Activated gamma-delta T cell (primary cell): Measurements from ENCODE around the gene NTRK3.

Experiments used
- DNase-seq: peaks from one replicate; lab custom pipeline; 2025; lab: John Stamatoyannopoulos, UW

Gene NTRK3

DNA sequence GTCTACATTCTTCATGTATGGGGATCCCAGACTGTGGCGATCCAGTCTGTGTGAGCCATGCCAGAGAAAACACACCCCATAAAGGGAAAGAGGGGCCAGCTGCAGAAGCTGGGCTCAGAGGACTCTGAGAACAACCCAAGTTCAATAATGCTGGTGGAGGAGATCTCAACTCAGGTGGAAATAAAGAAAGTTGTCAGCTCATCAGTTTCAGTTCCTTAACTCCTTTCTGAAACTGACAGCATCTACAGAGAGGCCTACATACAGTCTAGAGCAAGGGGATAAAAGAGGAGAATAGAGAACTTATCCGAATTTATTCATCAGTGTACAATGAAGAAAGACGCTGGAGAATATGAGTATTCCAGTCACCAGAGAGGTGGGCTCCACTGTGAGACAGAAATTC lies 77.0 kb downstream of the NTRK3 start:
- DNase-seq = no peak

DNA sequence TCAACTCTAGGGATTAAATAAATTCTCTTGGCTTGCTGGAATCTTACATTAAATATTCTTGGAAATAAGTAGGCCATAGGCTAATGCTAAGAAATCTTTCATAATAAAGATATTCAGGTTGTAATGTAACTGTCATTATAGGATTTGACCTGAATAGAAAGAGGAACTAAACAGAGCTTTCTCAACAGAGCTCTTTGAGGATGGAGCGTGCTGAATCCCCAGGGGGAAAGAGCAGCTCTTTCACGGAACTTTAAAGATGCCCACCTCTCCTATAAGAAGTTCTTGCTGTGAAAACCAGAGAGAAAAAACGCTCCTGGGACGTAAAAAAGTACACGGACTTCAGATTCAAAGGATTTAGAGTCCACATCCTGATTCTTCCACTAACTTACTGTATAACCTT lies 77.9 kb downstream of the NTRK3 start:
- no peak for DNase-seq

DNA sequence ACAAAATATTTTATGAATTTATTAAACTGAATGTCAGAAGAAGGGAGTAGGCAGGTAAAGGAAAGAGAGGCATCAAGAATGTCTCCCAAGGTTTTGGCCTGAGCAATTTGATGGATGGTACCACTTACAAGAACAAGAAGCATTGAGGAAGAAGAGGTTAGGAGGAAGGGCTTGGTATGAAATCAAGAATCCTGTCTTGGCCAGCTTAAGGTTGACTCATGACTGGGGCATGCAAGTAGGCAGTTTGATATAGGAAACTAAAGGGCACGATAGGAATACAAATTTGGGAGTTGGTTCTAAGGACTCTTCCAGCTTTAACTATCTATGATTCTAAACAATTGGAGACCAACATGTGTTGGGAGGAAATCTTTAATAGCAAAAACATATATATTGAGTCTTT lies 79.1 kb downstream of the NTRK3 start:
- DNase-seq = no peak

DNA sequence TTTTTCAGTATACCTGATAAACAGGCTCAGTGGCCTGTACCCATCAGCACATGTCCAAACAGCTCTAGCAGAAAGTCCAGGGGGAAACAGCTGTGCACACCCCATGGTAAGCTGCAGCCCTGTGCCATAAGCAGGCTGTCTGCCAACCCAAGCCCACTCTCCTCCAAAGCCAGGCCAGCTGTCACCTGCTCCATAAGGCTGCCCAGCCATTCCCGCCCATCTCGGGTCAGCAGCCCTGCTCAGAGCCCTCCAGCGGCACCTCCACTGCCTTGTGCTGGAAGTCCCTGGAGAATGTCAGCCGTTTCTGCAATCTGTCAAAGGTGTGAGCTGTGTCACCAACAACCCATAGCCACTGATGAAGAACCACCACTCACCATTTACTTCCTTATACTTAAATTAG lies 82.0 kb downstream of the NTRK3 start:
- DNase-seq = no peak

DNA sequence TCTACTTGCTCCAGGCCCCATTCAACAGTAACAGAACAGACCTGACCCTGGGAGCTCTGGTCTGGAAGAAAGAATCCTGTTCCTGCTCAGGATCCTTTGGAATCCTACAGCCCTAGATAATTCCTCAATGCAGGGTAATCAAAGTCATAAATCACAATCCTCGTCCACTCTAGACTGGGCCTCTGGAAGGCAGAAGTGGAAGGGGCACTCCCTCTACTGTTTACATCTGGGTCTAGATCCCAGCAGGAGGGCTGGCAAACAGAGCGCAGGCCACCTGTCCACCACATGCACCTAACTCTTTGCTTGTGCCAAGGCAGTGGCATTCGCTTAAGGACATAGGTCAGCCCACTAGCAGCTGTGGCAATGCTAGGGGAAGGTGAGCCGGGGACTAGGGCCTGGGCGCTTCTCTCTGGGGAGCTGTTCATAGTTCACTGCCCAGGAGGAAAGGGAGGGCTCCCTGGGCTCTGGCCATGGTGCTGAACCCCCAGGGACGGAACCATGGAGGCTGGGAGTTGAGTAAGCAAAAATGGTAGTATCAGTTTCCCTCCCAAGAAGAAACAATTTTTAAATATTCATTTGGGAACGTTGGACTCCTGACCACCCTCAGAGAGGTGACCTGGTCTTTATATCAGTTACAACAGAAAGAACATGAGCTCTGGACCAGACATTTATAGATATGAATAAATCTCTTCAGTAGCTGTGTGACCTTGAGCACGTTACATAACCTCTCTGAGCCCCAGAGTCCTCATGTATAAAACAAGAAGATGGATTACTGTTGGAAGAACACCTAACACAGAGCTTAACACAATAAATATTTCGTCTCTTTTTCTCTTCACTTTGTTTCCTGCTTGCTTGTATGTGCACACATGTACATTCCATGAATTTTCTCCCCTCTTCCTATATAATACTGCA lies 90.2 kb downstream of the NTRK3 start:
- DNase-seq = no peak

DNA sequence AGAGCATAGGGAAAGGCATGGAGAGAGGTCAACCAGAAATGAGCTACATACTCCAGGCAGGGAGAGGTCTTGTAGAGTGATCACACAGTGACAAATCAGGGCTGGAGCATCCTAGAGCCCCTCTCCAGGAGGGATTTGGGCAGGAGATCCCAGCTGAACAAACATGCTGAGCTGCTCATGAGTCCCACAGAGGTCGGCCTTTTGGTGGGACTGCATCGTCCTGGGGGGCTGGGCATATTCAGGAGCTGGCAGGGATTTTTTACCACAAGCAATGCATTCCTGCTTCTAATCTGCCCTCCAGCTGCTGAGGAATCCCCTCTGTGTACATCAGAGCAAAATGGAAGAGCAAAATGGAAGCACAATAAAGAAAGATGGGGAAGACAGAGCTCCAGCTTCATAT lies 94.9 kb downstream of the NTRK3 start:
- DNase-seq = no peak

DNA sequence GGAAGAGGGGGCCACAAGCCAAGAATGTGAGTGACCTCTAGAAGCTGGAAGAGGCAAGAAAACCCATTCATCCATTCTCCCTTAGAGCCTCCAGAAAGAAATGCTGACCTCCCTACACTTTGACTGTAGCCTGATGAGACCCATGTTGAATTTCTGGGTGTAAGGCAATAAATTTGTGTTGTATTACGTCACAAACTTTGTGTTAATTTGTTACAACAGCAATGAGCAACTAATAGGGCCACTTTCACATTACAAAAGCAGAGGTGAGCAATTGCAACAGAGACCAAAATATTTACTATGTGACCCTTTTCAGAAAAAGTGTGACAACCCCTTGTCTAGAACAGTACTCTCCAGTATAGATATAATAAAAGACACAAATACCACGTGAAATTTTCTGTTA lies 101.2 kb downstream of the NTRK3 start:
- no peak for DNase-seq

DNA sequence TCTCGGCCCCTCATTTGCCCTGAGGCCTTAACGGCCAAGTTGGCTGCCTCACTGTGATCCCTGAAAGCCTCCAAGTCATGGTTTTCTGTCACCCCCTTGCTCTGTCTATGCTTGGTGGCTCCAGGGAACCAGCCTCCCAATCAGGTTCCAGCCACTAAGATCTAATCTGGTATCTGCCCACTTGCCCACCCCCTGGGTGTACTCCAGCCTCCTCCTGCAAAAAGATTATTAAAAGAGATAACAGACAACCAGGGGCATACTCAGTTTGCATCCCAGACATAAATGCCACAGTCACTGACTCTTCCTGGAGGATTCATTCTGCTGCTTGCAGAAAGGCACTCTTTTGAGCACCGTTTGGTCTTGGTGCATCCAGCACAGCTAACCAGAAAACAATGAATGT lies 103.9 kb downstream of the NTRK3 start:
- DNase-seq = no peak

DNA sequence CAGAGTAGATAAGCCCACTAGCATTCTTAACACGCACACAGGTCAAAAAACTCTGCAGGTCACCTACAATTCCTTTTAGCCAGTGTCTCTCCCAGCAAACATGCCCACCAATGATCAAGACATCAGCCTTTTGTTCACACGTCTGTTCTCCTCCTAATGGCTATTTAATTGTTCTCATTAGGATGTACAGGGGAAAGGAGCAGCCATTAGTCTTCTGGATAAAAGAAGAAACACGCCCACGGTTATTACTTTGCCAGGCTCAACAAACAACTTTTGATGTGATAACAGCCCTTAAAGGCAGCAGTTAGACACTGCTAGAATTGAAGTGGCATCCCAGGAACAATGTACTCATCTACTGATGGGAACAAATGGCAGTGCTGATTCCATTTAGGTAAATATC lies 108.8 kb downstream of the NTRK3 start:
- DNase-seq = no peak

DNA sequence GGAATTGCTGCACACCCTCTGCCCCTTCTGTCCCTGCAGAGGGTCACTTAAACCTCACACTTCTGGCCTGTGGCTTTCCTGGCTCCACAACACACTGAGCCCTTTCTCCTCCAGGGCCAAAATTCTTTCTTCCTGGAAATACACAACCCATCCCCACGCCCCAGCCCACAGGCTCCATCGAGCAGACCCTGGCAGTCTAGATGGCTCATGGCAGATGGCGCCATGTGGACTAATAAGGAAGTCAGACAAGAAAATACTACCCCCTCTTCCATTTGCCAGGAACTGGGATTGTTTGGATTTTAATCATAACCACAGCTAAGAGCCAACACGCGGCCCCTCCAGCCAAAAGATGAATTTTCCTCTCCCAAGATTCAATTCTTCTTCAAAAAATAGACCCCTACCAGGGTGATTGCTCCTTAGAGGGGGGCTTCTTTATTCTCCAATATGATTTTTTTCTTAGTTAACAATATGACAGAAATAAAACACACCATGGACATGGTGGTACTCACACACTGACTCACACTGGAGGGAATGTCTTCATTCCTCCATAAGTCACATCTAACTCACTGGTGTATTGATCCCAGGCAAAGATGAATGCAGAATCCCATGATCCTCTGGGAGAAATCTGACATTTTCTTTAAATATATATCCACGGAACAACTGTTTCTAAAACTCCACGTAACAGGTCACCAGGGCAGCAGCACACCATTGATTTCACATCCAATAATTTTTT lies 111.5 kb downstream of the NTRK3 start:
- no peak for DNase-seq

DNA sequence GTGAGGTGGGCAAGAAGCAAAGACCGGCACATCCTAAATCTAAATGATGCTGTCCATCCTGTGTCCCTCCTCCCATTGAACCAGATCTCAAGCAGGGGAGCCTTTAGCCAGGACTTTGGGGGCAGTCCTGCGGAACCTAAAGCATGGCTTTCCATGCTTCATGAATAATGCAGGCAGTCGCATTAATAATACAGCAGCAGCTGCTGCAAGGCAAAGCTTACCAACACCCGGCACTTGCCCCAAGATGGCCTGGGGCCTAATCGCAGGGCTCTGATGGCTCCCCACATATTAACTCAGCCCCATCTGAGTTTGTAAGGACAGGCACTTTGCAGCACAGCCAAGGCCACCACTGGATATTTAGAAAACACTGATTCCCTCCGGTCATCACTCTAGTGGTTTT lies 114.4 kb downstream of the NTRK3 start:
- DNase-seq = no peak

DNA sequence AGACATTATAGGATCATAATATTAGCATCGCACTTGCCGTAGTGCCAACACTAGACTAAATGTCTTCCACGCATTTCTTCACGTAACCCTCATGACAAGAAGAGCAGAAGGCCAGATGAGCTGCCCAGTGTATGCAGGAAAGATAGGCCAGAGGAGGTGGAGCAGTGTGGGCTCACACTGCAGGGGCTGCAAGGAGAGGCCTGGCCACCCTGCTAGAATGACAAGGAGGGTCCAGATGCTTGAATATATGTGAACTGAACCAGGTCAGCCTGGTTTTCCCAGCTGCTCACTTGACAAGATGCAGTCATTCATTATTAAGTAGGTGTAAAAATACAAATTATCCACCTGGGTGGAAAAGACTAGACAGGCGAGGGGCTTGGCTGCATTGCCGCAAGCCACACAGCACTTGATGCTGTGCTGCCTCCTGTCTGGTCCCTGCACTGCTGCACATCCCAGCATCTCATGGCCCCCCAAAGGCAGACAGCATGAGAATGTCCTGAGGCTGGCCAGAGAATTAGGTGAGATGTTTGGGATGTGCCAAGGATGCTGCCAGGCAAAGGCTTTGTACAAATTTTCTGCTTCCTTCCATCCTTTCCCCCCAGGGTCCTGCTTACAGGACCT lies 115.2 kb downstream of the NTRK3 start:
- no peak for DNase-seq

DNA sequence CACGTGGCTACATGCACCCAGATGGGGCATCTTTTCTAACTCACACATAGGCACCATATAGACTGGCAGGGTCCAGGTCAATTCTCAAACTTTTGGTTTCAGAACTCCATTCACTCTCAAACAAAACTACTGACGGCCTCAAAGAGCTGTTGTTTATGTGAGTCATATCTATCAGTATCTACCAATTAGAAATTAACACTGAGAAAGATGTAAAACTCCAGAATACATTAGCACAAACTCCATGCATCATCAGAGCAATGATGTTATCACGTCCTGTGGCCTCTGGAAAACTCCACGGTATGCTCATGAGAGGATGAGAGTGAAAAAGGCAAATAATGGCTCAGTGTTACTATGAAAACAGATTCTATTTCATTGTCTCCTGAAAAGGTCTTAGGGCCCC lies 116.1 kb downstream of the NTRK3 start:
- DNase-seq = no peak

DNA sequence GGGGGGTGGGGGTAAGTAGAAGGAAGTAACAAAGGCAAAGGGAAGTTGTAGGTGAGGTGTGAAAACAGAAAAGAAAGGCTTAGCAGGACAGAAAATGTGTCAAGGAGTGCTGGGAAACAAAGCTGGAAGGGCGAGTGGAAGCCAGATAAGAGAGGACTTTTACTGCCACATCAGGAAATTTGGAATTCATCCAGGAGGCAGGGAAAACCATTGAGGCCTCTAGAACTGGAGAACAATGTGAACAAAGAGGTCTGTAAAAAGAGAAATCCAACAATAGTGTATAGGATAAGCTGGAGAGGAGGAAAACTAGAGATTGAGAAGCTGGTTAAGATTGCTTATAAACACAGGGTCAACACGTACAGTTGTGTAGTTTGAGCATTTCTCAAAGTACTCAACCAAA lies 116.6 kb downstream of the NTRK3 start:
- DNase-seq = no peak

DNA sequence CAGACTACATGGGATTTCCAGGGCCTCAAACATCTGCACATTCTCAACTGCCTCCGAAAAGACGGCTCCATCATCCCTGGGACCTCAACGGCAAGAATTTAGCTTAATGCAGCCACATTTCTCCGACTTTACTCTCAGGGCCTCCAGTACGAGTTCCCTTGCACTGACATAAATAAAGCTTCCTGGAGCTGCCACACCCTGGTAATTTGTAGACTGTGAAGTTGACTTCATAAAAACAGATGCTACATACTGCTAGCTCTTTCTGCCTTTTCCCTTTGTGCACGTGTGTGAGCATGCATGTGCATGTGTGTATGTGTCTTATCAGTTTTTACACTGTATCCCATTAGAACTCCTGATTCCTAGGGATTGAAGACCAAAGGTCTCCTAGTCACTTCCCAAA lies 122.7 kb downstream of the NTRK3 start:
- DNase-seq = no peak

DNA sequence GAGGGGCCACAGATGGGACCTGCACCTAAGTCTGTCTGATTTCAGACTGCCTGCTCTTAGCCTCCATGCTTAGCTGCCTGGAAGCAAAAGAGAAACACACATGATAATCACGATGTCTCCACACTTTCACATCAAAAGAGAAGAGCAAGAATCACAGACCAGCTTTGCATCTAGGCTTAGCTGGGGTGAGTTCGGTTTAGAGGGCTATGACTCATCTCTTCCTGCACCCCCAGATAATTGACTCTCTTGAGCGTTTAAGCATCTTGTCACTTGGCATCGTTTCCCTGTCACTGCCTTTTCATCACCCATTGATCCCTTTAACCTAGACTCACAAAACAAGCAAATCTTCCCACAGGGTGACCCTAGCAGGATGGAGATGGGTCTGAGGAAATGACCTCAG lies 124.0 kb downstream of the NTRK3 start:
- DNase-seq = no peak

DNA sequence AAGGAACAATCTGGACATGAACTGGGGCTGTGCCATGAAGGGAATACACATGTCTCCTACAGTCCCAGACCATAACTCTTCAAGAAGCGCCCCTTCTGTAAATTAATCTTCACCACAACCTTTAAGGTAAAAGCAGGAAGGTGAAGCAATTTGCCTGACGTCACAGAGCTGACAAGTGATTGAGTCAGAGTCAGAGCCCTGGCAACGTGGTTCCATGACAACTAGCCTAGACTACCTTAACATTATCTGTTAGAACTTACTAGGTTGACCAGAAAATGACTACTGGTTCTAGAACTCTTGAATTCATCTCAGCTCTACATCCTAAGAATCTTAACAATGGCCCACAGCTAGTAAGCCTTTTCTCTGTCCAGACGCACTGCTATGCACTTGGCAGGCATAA lies 124.6 kb downstream of the NTRK3 start:
- DNase-seq = no peak

DNA sequence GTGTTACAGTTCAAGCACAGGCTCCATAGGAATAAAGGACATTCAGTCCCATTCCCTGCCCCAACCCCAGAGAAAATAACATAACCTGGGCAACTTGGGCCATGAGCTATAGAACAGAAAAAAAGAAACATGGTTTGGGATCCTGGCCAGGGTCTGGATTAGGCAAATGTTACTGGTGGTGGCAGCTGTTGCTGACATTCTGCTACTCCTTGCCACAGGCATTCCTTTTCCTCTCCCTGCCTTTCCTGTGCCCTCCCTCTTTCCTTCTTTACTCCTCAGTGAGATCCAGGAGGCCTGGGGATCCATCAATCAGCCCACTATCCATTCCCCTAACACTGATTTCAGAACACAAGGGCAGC lies 129.1 kb downstream of the NTRK3 start:
- DNase-seq = no peak

DNA sequence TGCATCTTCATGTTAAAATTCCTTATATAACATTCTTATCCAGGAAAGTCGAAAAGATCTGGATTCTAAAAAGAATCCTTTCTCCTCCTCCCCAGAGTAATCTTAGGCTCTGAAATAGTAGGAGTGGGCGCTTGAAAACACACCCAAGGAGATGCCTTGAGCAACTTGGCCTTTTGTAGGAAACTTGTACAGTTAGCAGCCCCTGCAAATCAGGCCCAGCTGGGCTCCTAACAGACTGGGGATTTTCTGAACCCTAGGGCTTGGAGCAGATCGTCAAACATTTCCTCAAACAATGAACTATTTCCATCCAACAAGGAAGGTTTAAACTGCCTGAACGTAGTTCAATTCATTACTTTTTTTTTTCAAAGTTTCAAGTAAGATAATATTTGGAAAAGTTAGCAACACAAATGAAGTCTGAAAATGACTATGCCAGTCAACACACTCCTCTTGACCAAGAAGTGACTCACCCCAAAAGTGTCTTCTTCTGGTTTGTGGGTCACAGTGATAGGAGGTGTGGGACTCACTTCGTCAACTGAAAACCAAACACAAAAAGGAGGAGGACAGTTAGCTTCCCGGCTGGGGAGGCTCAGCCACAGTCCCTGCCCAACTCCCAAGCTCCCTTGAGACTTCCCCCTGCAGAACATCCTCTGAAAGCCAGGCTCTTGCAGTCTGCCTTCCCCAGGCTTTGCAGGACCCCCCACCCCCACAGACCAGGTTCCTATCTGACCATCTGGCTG lies 129.7 kb downstream of the NTRK3 start:
- no peak for DNase-seq

DNA sequence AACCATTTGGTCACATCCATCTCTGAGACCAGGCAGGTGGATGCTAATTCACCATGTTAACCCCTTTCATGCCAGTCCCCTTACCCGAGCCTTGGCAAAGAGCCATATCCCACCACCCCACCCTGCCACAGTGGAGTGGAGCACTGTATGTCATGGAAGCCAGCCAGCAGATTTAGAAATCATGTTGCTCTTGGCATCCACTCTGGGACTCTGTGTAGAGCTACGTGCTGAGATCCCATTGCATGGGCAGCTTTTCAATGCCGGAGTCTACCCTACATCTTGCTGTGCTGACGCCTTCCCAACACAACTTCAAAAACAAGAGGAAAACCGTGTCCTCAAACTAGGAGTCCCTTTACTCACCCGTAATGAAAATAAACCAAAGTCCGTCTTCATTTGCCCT lies 131.0 kb downstream of the NTRK3 start:
- DNase-seq = no peak

DNA sequence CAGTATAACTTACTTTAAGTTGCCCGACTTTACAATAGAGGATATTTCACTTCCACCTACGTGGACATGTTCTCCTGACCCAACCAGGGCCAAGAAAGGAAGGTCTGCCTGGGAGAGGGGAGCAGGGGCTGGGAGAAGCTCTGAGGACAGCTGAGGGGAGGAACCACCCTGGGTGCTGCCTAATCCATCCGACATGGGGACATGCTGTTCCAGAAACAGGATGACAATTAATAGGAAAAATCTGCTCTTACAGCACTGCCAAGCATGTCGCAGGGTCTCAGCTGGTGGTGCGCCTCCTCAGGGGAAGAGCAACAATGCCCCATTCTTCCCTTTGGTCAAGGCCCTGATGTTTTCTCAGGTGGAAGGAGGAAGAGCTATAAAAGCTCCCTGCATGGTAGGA lies 132.3 kb downstream of the NTRK3 start:
- DNase-seq = no peak

DNA sequence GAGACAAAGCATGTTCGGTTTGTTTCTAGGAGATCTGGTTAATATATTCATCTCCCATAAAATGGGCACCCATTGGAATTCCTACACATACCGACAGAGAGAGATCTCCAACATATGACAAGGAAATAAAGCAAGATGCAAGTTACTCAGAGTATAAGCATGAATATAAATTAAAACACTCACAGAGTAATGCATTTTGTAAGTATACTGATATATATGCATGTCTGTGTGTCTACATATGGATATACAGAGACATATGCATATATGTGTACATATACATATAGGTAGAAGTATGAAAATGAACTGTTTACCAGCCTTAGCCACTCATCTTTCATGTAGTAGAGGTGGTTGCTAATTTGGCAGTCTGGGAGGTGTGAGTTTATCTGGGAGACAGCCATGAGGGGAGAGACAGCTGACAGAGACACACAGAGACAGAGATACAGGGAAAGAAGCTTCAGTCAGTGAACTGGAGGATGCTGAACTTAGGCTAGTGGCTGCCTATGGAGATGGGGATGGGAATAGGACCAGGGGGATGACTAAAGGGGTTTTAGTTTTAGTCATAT lies 134.5 kb downstream of the NTRK3 start:
- no peak for DNase-seq
